Progenitor cell of endocrine pancreas (in vitro differentiated cells): Measurements from ENCODE around the gene PNMA8A. TPM values are rescaled to one million over a fixed set of nuclear protein-coding genes. Genes with fewer than 3 reads are reported as not detected.

Source experiments
- DNase-seq: peaks from one replicate; pipeline ENCODE4 v3.0.0; 2021; ENCODE audit warnings: low spot score; ENCODE audit not compliant: unreplicated experiment
- H3K27ac Mint-ChIP-seq: 2 replicates; pipeline ENCODE4 v1.8.0; 2021; ENCODE audit warnings: mild to moderate bottlenecking, moderate library complexity, mixed read lengths
- H3K27me3 Mint-ChIP-seq: 2 replicates; pipeline ENCODE4 v1.8.0; 2021; ENCODE audit warnings: mixed read lengths
- H3K36me3 Mint-ChIP-seq: 2 replicates; pipeline ENCODE4 v1.8.0; 2022; ENCODE audit warnings: mixed read lengths; ENCODE audit not compliant: insufficient read depth
- H3K4me1 Mint-ChIP-seq: 2 replicates; pipeline ENCODE4 v1.8.0; 2021; ENCODE audit warnings: low read depth, mixed read lengths
- H3K4me3 Mint-ChIP-seq: 2 replicates; pipeline ENCODE4 v1.8.0; 2021; ENCODE audit warnings: low read depth, mild to moderate bottlenecking, moderate library complexity, mixed read lengths
- H3K9me3 Mint-ChIP-seq: 2 replicates; pipeline ENCODE4 v1.8.0; 2021; ENCODE audit warnings: low read depth, mixed read lengths
- total RNA-seq: library from RNA; stranded (reverse); gene quantifications from 2 replicates; pipeline ENCODE4 v1.2.1, GENCODE V29; 2021
- TF ChIP-seq, protein P1 (sequence below): fragments of 200-600 bp; sonication (generic); IDR thresholded peaks from one replicate; pipeline ENCODE4 v1.5.0; 2021; ENCODE audit warnings: antibody characterized with exemption, mild to moderate bottlenecking; ENCODE audit not compliant: unreplicated experiment

Gene PNMA8A
- total RNA-seq, 1 donor from 2014 or later: 27.5 TPM

DNA sequence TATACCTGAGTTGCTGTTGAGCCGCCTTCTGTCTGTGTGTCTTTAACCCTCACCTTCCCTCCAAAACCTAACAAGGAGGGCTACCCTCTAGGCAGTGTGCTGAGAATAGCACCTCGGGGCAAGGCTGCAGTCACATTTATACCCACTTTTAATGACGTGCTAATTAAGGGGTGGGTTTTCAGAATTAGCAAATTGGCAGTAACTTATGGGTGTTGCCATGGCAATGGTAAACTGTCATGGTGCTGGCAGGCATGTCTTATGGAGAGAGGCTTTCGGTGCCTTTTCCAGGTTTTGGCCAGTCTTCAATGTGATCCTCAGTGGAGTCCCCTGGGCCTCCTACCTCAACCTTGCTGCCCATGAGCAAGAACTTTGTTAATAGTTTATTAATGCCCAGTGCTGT, 1.2 kb upstream of the PNMA8A start:
- H3K27ac Mint-ChIP-seq: no peak overlapping the region
- TF ChIP-seq, protein P1, sequence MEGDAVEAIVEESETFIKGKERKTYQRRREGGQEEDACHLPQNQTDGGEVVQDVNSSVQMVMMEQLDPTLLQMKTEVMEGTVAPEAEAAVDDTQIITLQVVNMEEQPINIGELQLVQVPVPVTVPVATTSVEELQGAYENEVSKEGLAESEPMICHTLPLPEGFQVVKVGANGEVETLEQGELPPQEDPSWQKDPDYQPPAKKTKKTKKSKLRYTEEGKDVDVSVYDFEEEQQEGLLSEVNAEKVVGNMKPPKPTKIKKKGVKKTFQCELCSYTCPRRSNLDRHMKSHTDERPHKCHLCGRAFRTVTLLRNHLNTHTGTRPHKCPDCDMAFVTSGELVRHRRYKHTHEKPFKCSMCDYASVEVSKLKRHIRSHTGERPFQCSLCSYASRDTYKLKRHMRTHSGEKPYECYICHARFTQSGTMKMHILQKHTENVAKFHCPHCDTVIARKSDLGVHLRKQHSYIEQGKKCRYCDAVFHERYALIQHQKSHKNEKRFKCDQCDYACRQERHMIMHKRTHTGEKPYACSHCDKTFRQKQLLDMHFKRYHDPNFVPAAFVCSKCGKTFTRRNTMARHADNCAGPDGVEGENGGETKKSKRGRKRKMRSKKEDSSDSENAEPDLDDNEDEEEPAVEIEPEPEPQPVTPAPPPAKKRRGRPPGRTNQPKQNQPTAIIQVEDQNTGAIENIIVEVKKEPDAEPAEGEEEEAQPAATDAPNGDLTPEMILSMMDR: no peak
- H3K9me3 Mint-ChIP-seq: no peaks in the 10 kb centered on the region
- H3K4me1 Mint-ChIP-seq: peaks cover 9% of the 10 kb centered on the region
- peaks cover 7% of the 10 kb centered on the region for H3K27me3 Mint-ChIP-seq
- H3K4me3 Mint-ChIP-seq: peak overlapping the region; percentile 75
- DNase-seq: no peak
- peaks cover 12% of the 10 kb centered on the region for H3K36me3 Mint-ChIP-seq

DNA sequence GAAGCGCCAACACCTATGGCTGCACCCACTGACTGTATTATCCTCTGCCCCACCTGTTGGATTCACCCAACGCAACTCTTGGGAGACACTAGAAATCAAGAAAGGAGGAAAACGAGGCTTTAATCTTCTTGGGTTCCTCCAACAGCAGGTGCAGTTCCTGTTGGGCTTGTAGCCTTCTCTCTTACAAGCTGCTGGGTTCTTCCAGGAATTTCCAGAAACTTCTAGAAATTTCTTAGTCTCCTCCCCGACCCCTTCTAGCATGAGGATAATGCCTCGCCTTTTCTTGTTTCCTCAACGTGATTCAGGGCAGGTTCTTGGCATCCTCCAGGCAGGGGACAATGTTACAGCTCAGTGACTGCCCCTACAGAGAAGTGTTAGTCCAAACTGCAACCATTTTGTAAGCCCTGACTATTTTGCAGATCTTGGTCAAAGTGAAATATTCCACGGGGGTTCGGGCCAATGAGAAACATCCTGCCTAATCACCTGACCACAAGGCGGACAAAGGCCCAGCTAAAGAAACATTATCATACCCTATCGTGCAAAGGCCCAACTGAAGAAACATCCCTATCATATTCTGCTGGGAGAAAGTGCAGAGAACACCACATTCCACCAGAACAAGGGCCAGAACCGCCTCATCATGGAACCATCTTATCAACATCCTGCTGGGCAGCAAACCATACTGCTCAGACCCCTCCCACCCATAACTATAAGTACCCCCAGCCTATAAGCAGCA, 614 bp upstream of the PNMA8A start:
- TF ChIP-seq, protein P1: no peak

DNA sequence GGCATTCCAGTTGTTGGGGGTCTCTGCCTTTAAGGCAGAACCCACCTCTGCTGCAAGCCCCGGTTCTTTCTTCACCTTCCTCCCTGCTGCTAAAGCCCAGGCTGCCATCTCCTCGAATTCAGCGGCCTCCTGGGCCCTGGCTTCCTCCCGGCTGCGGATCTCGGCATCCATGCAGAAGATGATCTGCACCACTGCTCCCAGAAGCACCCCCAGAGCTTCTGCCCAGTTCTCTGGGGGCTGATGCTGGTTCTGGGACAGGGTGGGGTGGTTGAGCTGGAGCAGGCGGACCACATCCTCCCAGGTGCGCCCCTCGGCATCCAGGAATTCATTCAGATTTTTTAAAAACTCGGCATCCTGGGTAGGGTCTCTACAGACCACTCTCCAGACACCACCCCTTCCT, 987 bp downstream of the PNMA8A start:
- peaks cover 7% of the 10 kb centered on the region for H3K27me3 Mint-ChIP-seq
- H3K9me3 Mint-ChIP-seq: no peaks in the 10 kb centered on the region
- peaks cover 9% of the 10 kb centered on the region for H3K4me1 Mint-ChIP-seq
- no peak for DNase-seq
- H3K4me3 Mint-ChIP-seq: peak overlapping the region; percentile 75
- TF ChIP-seq, protein P1: no peak
- H3K27ac Mint-ChIP-seq: no peak overlapping the region
- H3K36me3 Mint-ChIP-seq: peaks cover 22% of the 10 kb centered on the region

More for the DNA sequence above, 614 bp upstream of the PNMA8A start:
- Mint-ChIP-seq H3K9me3 (no peaks in the 10 kb centered on the region), H3K27ac (no peak overlapping the region), H3K4me1 (peaks cover 9% of the 10 kb centered on the region), H3K27me3 (peaks cover 7% of the 10 kb centered on the region), H3K4me3 (peak overlapping the region; percentile 75), H3K36me3 (peaks cover 16% of the 10 kb centered on the region)
- no peak for DNase-seq

DNA sequence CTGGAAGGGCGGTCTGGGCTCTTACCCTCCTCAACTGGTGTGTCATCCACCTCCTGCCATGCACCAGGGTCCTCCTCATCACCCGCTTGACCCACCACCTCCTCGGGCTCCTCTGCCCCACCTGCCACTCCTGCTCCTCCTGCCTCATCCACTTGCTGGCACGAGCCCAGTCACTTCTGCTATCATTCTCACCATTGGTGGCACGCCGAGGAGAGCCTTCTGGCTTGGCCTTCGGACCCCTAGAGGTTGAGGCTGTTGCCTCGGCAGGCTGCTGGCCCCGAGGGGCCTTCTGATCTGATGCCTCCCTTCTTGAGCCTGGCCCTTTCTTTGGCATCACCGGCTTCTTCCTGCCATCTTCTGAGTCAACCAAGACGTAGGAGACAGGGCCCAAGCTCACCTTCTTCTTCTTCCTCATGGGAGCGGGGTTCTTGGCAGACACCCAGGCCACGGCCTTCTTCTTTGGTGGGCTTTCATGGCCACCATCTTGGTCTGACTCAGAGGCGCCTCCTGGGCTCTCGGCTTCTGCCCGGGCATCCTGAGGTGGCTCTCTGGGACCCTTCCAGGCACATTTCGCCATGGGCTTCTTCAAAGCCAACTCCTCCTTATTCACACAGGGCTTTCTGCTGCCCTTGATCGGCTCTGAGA, 1.7 kb downstream of the PNMA8A start:
- no peaks in the 10 kb centered on the region for H3K9me3 Mint-ChIP-seq
- H3K4me1 Mint-ChIP-seq: peaks cover 9% of the 10 kb centered on the region
- DNase-seq: no peak
- peaks cover 23% of the 10 kb centered on the region for H3K36me3 Mint-ChIP-seq
- TF ChIP-seq, protein P1: no peak
- H3K27me3 Mint-ChIP-seq: peaks cover 7% of the 10 kb centered on the region
- H3K27ac Mint-ChIP-seq: no peak overlapping the region
- H3K4me3 Mint-ChIP-seq: no peak overlapping the region

DNA sequence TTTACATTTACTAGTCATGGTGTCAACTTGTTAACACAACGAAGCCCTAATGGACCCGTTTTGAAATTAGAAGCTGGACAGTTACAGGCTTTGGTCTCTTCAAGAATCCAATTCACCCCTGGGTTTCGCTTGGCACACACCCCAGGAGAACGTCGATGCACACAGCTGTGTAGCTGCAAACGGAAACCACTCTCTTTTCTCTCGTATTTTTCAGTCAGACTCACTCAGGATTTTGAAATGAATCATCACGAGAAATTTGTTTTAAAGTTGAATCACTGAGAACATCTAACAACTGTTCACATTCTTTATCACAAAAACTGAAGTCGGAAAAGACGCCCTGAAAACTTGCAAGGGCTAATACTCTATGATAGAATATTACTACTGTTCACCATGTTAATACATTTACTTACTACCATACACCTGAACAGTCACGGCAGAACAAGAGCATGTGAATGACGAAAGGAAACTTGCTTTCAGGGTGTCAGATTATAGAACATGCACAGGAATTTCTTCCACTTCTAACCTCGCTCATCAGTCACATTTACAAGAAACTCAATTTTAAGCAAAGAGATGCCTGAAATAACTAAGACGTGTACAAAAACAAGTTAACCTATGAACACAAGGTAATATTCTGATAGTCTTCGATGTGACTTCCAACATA, 4.7 kb downstream of the PNMA8A start:
- H3K36me3 Mint-ChIP-seq: peaks cover 25% of the 10 kb centered on the region
- no peaks in the 10 kb centered on the region for H3K9me3 Mint-ChIP-seq
- H3K27me3 Mint-ChIP-seq: no peaks in the 10 kb centered on the region
- H3K27ac Mint-ChIP-seq: no peak overlapping the region
- peaks cover 9% of the 10 kb centered on the region for H3K4me1 Mint-ChIP-seq
- DNase-seq: no peak
- no peak overlapping the region for H3K4me3 Mint-ChIP-seq
- TF ChIP-seq, protein P1: no peak
